Upper lobe of left lung (tissue), 6 donors: ENCODE results near the gene TAOK3. TPM values are rescaled to one million over a fixed set of nuclear protein-coding genes. Genes with fewer than 3 reads are reported as not detected.
"Not testable (repeated sequence)": the region's sequence is repeated elsewhere in the genome, so short reads cannot be mapped to it uniquely, and the experiment has no call there.

Source experiments
- ATAC-seq, 2 donors: fragments of 200-7000 bp; cut with Tn5 transposase; one replicate each; pipeline ENCODE4 v1.9.1; 2022; ENCODE audit warnings: mild to moderate bottlenecking in 2 of 2, moderate library complexity in 2 of 2; ENCODE audit not compliant: low FRiP score in 2 of 2
- DNase-seq, 2 donors: peaks; one replicate each; pipeline ENCODE4 v3.0.0-alpha.2; 2019 to 2020
- H3K27ac ChIP-seq, 4 donors: fragments of 200-600 bp; sonication (generic); one replicate each; pipeline ENCODE4 v1.5.1; 2016 to 2019
- H3K27me3 ChIP-seq, 4 donors: fragments of 200-600 bp; sonication (generic); one replicate each; pipeline ENCODE4 v1.5.1; 2017 to 2019
- H3K36me3 ChIP-seq, 4 donors: fragments of 200-600 bp; sonication (generic); one replicate each; pipeline ENCODE4 v1.5.1; 2016 to 2019
- H3K4me1 ChIP-seq, 4 donors: fragments of 200-600 bp; sonication (generic); one replicate each; pipeline ENCODE4 v1.5.1; 2018 to 2019
- H3K4me3 ChIP-seq, 4 donors: fragments of 200-600 bp; sonication (generic); one replicate each; pipeline ENCODE4 v1.5.1; 2017 to 2019; ENCODE audit warnings: mild to moderate bottlenecking in 2 of 4, moderate library complexity in 1 of 4
- H3K9me3 ChIP-seq, 4 donors: fragments of 200-600 bp; sonication (generic); one replicate each; pipeline ENCODE4 v1.5.1; 2018 to 2019
- CTCF ChIP-seq, 6 experiments: fragments of 450-650 bp in 4 of 6; fragments of 200-600 bp in 2 of 6; sonication (generic) in 2 of 6; IDR thresholded peaks; one replicate each; pipeline ENCODE4 v1.5.1; 2016 to 2019; ENCODE audit warnings: antibody characterized with exemption in 6 of 6
- EP300 ChIP-seq, 4 donors: sonication (generic); formaldehyde crosslinking; IDR thresholded peaks; one replicate each; pipeline ENCODE4 v1.5.1; 2017; ENCODE audit warnings: antibody characterized with exemption in 4 of 4, control low read depth in 2 of 4
- POLR2A ChIP-seq, 4 donors: fragments of 450-650 bp; IDR thresholded peaks; one replicate each; pipeline ENCODE4 v1.5.1; 2016 to 2017; ENCODE audit warnings: antibody characterized with exemption in 4 of 4, mild to moderate bottlenecking in 2 of 4
- POLR2AphosphoS5 ChIP-seq, 2 donors: sonication (generic); formaldehyde crosslinking; IDR thresholded peaks; one replicate each; pipeline ENCODE4 v1.5.1; 2017; ENCODE audit warnings: antibody characterized with exemption in 2 of 2
- WGBS, 2 donors: methylation state at CpG; one replicate each; pipeline ENCODE4 v1.1.5; 2017 to 2018; 5-methylcytosine and 5-hydroxymethylcytosine counted together
- total RNA-seq, 6 donors: library from RNA; depleted of rRNA in 4 of 6; stranded (reverse); fragments of >200 nt in 4 of 6; gene quantifications; one replicate each; pipeline versions ENCODE4 v1.1.0 to v1.2.1, GENCODE V29; 2016 to 2021
- donor health status: DM: no; HTN: no; CAD: no; lungs with moderate emphysema.
- donor health status: DM: no; HTN: yes; CAD: no; lungs with severe emphysema.

TAOK3 gene
- total RNA-seq, 6 donors from 2014 or later = 49.7 to 111 (median 67.8) TPM

GRCh38 chr12:118354903-118355302 is 17.8 kb downstream of the TAOK3 start:
- DNase-seq = no peak
- no peak for ATAC-seq
- H3K9me3 ChIP-seq = peaks cover 0 to 3% (median 0%) of the 10 kb centered on the region in 4 donors
- H3K27me3 ChIP-seq = no peaks in the 10 kb centered on the region
- H3K36me3 ChIP-seq = no peaks in the 10 kb centered on the region
- no peak overlapping the region for H3K4me3 ChIP-seq
- peaks cover 15 to 50% (median 35%) of the 10 kb centered on the region in 4 donors for H3K4me1 ChIP-seq
- H3K27ac ChIP-seq = no peak overlapping the region
- 83 to 95% methylated on average over 1 of the region's 1 CpG for WGBS, 2 donors
- no peak for TF ChIP-seq POLR2AphosphoS5 (IDR thresholded peaks at IDR 0.05)
- no peak for TF ChIP-seq EP300 (IDR thresholded peaks at IDR 0.05)
- TF ChIP-seq CTCF (IDR thresholded peaks at IDR 0.05) = no peak
- no peak for TF ChIP-seq POLR2A (IDR thresholded peaks at IDR 0.05)

GRCh38 chr12:118354503-118354902 is 18.2 kb downstream of the TAOK3 start:
- not testable (repeated sequence) for H3K9me3 ChIP-seq, DNase-seq, ATAC-seq, H3K27me3 ChIP-seq, H3K4me3 ChIP-seq, H3K27ac ChIP-seq, H3K36me3 ChIP-seq
- WGBS, 2 donors = 91 to 96% methylated on average over 4 of the region's 4 CpGs
- H3K4me1 ChIP-seq = peaks cover 11 to 46% (median 33%) of the 10 kb centered on the region in 4 donors

- 73 to 85% methylated on average over 4 of the region's 4 CpGs for WGBS, 2 donors
- peaks cover 0 to 3% (median 0%) of the 10 kb centered on the region in 4 donors for H3K9me3 ChIP-seq
- no peaks in the 10 kb centered on the region for H3K36me3 ChIP-seq
- H3K4me3 ChIP-seq = no peak overlapping the region
- ATAC-seq (no peak), DNase-seq (no peak)
- TF ChIP-seq EP300 (IDR thresholded peaks at IDR 0.05) = no peak
- TF ChIP-seq POLR2A (IDR thresholded peaks at IDR 0.05) = no peak
- TF ChIP-seq POLR2AphosphoS5 (IDR thresholded peaks at IDR 0.05) = no peak
- TF ChIP-seq CTCF (IDR thresholded peaks at IDR 0.05) = no peak
- H3K4me1 ChIP-seq = peaks cover 10 to 40% (median 29%) of the 10 kb centered on the region in 4 donors
- H3K27ac ChIP-seq = no peak overlapping the region
- no peaks in the 10 kb centered on the region for H3K27me3 ChIP-seq
These were observed 19.0 kb downstream of the TAOK3 start for GRCh38 chr12:118353721-118354120.

GRCh38 chr12:118350908-118351559 is 21.7 kb downstream of the TAOK3 start:
- H3K36me3 ChIP-seq = no peaks in the 10 kb centered on the region
- no peaks in the 10 kb centered on the region for H3K27me3 ChIP-seq
- no peak for ATAC-seq
- 87 to 90% methylated on average over 6 of the region's 6 CpGs for WGBS, 2 donors
- H3K4me3 ChIP-seq = no peak overlapping the region
- DNase-seq = no peak
- peaks cover 5 to 37% (median 15%) of the 10 kb centered on the region in 4 donors for H3K4me1 ChIP-seq
- H3K9me3 ChIP-seq = peaks cover 0 to 3% (median 0%) of the 10 kb centered on the region in 4 donors
- no peak for TF ChIP-seq EP300 (IDR thresholded peaks at IDR 0.05)
- no peak for TF ChIP-seq CTCF (IDR thresholded peaks at IDR 0.05)
- no peak for TF ChIP-seq POLR2A (IDR thresholded peaks at IDR 0.05)
- H3K27ac ChIP-seq = no peak overlapping the region

GRCh38 chr12:118347916-118348315 is 24.8 kb downstream of the TAOK3 start:
- Histone ChIP-seq H3K4me1 (peaks cover 3 to 31% (median 11%) of the 10 kb centered on the region in 4 donors), H3K27me3 (no peaks in the 10 kb centered on the region), H3K9me3 (no peaks in the 10 kb centered on the region), H3K27ac (no peak overlapping the region), H3K36me3 (no peaks in the 10 kb centered on the region), H3K4me3 (no peak overlapping the region)
- TF ChIP-seq POLR2AphosphoS5 (IDR thresholded peaks at IDR 0.05) = no peak
- no peak for TF ChIP-seq EP300 (IDR thresholded peaks at IDR 0.05)
- no peak for TF ChIP-seq POLR2A (IDR thresholded peaks at IDR 0.05)
- TF ChIP-seq CTCF (IDR thresholded peaks at IDR 0.05) = no peak
- DNase-seq (no peak), ATAC-seq (no peak)
- WGBS, 2 donors = 97 to 100% methylated on average over 2 of the region's 2 CpGs
